WERI-Rb-1 (cell line): Measurements from ENCODE around the gene COG8.

Experiments used
- DNase-seq: peaks from one replicate; pipeline ENCODE4 v3.0.0-alpha.2; 2020
- H3K27ac ChIP-seq: fragments of 250-450 bp; sonication (Bioruptor Pico); 2 replicates; pipeline ENCODE4 v1.5.1; 2020; ENCODE audit warnings: mild to moderate bottlenecking, moderate library complexity
- H3K27me3 ChIP-seq: fragments of 250-450 bp; sonication (Bioruptor Pico); 2 replicates; pipeline ENCODE4 v1.5.1; 2021; ENCODE audit warnings: mild to moderate bottlenecking, low read depth, moderate library complexity; ENCODE audit not compliant: insufficient read depth, severe bottlenecking
- H3K36me3 ChIP-seq: fragments of 250-450 bp; sonication (Bioruptor Pico); 2 replicates; pipeline ENCODE4 v1.5.1; 2020; ENCODE audit warnings: mild to moderate bottlenecking, moderate library complexity
- H3K4me3 ChIP-seq: 2 replicates; pipeline ENCODE4 v1.5.1; 2011; ENCODE audit warnings: low read depth, mild to moderate bottlenecking, control low read depth, low read length
- H3K9me3 ChIP-seq: fragments of 250-450 bp; sonication (Bioruptor Pico); 2 replicates; pipeline ENCODE4 v1.5.1; 2021; ENCODE audit warnings: mild to moderate bottlenecking, moderate library complexity; ENCODE audit not compliant: severe bottlenecking
- CTCF ChIP-seq: IDR thresholded peaks from 2 replicates; pipeline ENCODE4 v1.5.1; 2011; ENCODE audit warnings: low read depth, mild to moderate bottlenecking, control low read depth, inconsistent platforms, low read length

Gene COG8

GRCh38 chr16:69378760-69379159 lies 39.4 kb upstream of the COG8 start:
- no peak overlapping the region for H3K4me3 ChIP-seq
- H3K27ac ChIP-seq, result no peak overlapping the region
- H3K9me3 ChIP-seq, result no peaks in the 10 kb centered on the region
- H3K27me3 ChIP-seq, result no peaks in the 10 kb centered on the region
- H3K36me3 ChIP-seq, result peaks cover 53% of the 10 kb centered on the region
- no peak for DNase-seq
- no peak for TF ChIP-seq CTCF

DNA sequence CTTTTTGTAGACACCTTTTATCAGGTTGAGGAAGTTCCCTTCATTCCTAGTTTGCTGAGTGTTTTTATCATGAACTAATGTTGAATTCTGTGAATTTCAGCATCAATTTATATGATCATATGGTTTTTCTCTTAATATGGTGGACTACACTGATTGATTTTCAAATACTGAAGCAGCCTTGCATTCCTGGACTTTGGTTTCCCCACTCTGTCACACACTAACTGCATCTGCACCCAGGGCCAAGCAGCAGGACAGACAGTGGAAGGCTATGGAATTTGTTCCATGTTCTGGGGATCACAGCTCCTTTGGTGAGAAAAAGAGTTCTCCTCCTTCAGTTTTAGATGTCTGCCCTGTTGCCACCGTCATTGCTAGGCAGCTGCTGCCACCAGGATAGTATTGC lies 38.7 kb upstream of the COG8 start:
- no peak for TF ChIP-seq CTCF
- Histone ChIP-seq H3K36me3 (peaks cover 50% of the 10 kb centered on the region), H3K4me3 (no peak overlapping the region)

GRCh38 chr16:69376393-69377059 lies 37.2 kb upstream of the COG8 start:
- Histone ChIP-seq H3K36me3 (peaks cover 45% of the 10 kb centered on the region), H3K4me3 (no peak overlapping the region), H3K9me3 (no peaks in the 10 kb centered on the region), H3K27me3 (no peaks in the 10 kb centered on the region), H3K27ac (no peak overlapping the region)
- no peak for DNase-seq
- no peak for TF ChIP-seq CTCF

More for the DNA sequence above, 38.7 kb upstream of the COG8 start:
- no peak for DNase-seq
- Histone ChIP-seq H3K9me3 (no peaks in the 10 kb centered on the region), H3K27me3 (no peaks in the 10 kb centered on the region), H3K27ac (no peak overlapping the region)

- H3K27me3 ChIP-seq, result no peaks in the 10 kb centered on the region
- H3K36me3 ChIP-seq, result peaks cover 56% of the 10 kb centered on the region
- no peaks in the 10 kb centered on the region for H3K9me3 ChIP-seq
- H3K27ac ChIP-seq, result no peak overlapping the region
- no peak overlapping the region for H3K4me3 ChIP-seq
- DNase-seq, result no peak
- TF ChIP-seq CTCF, result no peak
These were observed 33.7 kb upstream of the COG8 start for GRCh38 chr16:69373019-69373418.

DNA sequence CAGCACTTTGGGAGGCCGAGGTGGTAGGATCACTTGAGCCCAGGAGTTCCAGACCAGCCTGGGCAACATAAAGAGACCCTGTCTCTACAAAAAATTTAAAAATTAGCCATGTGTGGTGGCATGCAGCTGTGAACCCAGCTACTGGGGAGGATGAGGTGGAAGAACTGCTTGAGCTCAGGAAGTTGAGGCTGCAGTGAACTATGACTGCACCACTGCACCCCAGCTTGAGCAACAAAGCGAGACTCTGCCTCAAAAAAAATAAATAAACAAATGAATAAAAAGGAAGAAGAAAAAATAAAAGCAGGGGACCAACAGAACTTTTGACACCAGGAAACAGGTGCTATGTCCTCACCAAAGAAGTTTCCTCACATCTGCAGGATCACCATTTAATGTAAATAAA lies 32.2 kb upstream of the COG8 start:
- Histone ChIP-seq H3K27ac (no peak overlapping the region), H3K36me3 (peaks cover 61% of the 10 kb centered on the region), H3K4me3 (no peak overlapping the region), H3K9me3 (no peaks in the 10 kb centered on the region), H3K27me3 (no peaks in the 10 kb centered on the region)
- DNase-seq, result no peak
- no peak for TF ChIP-seq CTCF

DNA sequence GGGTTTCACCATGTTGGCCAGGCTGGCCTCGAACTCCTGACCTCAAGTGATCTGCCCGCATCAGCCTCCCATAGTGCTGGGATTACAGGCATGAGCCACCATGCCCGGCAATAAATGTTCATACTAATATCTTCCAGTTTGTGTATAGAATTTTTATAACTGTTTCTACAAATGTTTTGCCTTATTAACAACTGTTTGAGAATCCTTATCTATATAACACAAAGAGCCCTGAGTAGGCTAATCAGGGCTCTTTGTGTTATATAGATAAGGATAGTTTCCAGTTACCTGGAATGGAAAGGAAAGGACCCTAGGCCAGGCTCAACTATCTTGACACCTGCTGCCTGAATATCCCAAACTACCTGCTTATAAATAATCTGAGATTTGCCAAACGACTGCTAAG lies 29.5 kb upstream of the COG8 start:
- no peak for TF ChIP-seq CTCF
- Histone ChIP-seq H3K27me3 (no peaks in the 10 kb centered on the region), H3K27ac (no peak overlapping the region), H3K36me3 (peaks cover 80% of the 10 kb centered on the region), H3K9me3 (no peaks in the 10 kb centered on the region), H3K4me3 (no peak overlapping the region)
- no peak for DNase-seq
